HG03354 (cell line): ENCODE data around the gene TPPP.
"Not testable (repeated sequence)": the region's sequence is repeated elsewhere in the genome, so short reads cannot be mapped to it uniquely, and the experiment has no call there.

Source experiments
- ATAC-seq: cut with Tn5 transposase; IDR thresholded peaks from one replicate; pipeline ENCODE4 v1.9.1; 2021; ENCODE audit warnings: mild to moderate bottlenecking; ENCODE audit not compliant: unreplicated experiment, poor library complexity, severe bottlenecking

Gene TPPP

GRCh38 chr5:636951-637350 lies 56.2 kb downstream of the TPPP start:
- ATAC-seq, result no peak

GRCh38 chr5:635306-636055 lies 57.7 kb downstream of the TPPP start:
- no peak for ATAC-seq

GRCh38 chr5:634191-634590 lies 59.0 kb downstream of the TPPP start:
- no peak for ATAC-seq

GRCh38 chr5:633501-633955 lies 59.6 kb downstream of the TPPP start:
- no peak for ATAC-seq

GRCh38 chr5:628351-629205 lies 64.6 kb downstream of the TPPP start:
- not testable (repeated sequence) for ATAC-seq

- no peak for ATAC-seq
These were observed 65.3 kb downstream of the TPPP start for GRCh38 chr5:627840-628239.

GRCh38 chr5:626850-627249 lies 66.3 kb downstream of the TPPP start:
- ATAC-seq, result no peak

- ATAC-seq, result no peak
These were observed 67.6 kb downstream of the TPPP start for GRCh38 chr5:625516-625915.

GRCh38 chr5:624951-625230 lies 68.3 kb downstream of the TPPP start:
- ATAC-seq, result no peak

GRCh38 chr5:624118-624950 lies 68.8 kb downstream of the TPPP start:
- ATAC-seq, result no peak

- no peak for ATAC-seq
These were observed 69.6 kb downstream of the TPPP start for GRCh38 chr5:623531-623930.

GRCh38 chr5:622946-623522 lies 70.1 kb downstream of the TPPP start:
- ATAC-seq, result no peak

- ATAC-seq, result no peak
These were observed 70.8 kb downstream of the TPPP start for GRCh38 chr5:622359-622758.

GRCh38 chr5:621341-621761 lies 71.8 kb downstream of the TPPP start:
- no peak for ATAC-seq

GRCh38 chr5:620586-621180 lies 72.5 kb downstream of the TPPP start:
- no peak for ATAC-seq

- ATAC-seq, result no peak
These were observed 73.0 kb downstream of the TPPP start for GRCh38 chr5:620152-620551.

- no peak for ATAC-seq
These were observed 73.7 kb downstream of the TPPP start for GRCh38 chr5:619444-619843.

GRCh38 chr5:618450-618849 lies 74.7 kb downstream of the TPPP start:
- ATAC-seq, result no peak

- ATAC-seq, result no peak
These were observed 75.3 kb downstream of the TPPP start for GRCh38 chr5:617896-618295.
